Activated CD8-positive, alpha-beta memory T cell treated with anti-CD3 and anti-CD28 coated beads, Interleukin-2, amount 50 U/mL, for 1 hour (primary cell): ENCODE data around the gene ABI2.
"Not testable (repeated sequence)": the region's sequence is repeated elsewhere in the genome, so short reads cannot be mapped to it uniquely, and the experiment has no call there.

Experiments
- DNase-seq: peaks from one replicate; pipeline ENCODE4 v3.0.0-alpha.2; 2020; ENCODE audit errors: extremely low read depth

ABI2 gene

DNA sequence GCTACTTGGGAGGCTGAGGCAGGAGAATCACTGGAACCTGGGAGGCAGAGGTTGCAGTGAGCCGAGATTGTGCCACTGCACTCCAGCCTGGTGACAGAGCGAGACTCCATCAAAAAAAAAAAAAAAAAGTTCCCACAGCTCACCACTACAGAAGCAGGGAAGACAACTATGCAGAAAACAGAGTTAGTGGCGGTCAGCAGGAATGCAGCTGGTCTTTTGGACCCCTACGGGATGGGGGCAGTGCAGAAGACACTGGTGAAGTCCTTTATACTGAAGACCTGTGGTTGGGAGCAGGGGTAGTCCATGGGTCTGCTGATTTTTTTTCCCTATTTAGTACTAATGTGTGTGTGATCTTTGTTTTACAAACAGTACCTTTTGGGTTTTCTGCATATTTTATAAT lies 101.4 kb downstream of the ABI2 start:
- DNase-seq, result not testable (repeated sequence)

DNA sequence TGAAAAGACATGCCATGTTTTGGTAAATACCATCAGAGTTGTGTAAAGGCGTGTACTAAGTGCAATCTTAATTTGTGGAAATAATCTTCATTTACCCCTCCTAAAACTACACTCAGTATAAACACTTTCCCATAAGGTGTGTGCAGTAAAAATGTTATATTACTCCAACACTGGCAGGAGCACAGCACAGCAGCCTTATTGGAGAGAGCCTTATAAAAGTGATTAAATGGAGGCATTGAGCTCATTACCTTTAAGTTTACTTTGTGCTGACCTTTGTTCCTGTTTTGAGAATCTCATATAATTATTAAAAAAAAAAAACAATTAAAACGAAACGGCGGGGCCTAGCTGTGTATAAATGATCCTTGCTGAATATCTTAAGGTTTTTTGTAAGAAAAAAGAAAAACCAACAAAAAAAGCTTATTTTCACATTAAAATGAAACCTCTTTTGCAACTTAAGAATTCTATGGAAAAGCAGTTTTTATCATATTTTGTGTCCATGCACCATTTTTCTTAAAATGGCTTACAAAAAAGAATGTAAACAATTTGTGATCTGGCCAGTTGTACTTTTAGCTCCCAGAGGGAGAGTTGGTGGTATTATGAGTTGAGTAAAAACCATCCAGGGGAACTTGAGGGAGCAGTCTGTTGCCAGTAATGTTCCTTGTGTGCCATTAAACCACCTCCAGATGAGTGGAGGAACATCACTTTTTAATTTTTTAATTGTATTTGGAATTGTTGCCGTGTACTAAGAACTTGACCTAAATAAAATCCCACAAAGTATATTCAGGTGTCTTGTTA lies 103.4 kb downstream of the ABI2 start:
- no peak for DNase-seq

DNA sequence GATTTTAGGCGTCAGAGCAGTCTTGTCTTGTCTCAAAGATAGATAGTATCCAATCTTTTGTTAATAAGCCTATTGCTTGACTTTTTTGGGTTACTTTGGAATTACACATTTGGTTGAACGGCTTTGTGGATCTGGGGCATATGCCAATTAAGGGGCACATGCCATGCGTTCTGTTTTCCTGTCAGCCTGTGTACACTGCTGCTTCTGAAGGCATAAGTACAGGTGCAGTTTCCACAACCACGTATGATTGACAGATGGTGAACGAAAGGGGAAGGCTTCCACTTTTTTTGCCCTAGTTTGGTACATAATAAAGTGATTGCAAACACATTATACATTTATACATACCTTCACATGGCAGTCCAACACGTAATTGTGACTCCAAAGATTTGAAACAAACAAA lies 104.6 kb downstream of the ABI2 start:
- no peak for DNase-seq

GRCh38 chr2:203436496-203436895 lies 108.3 kb downstream of the ABI2 start:
- DNase-seq, result no peak

DNA sequence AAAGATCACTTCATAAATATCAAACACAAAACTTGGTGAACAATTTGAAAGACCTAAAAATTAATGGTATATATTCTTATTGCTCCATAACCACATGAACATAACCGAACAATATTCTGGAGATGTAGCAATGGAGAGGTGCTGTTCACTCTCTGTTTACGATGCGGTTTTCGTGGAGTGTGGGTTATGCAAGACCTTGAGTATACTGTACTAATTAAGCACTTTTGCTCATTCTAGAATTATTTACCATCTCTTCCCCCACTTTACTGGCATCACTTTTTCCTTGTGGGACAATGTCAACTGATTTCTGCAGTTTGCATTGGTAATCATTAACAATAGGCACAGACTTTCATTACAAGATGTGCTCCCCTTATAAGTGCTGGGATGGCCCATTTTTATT lies 109.3 kb downstream of the ABI2 start:
- DNase-seq, result no peak

- no peak for DNase-seq
Measured at GRCh38 chr2:203438528-203438927, 110.3 kb downstream of the ABI2 start.

GRCh38 chr2:203440671-203441070 lies 112.5 kb downstream of the ABI2 start:
- DNase-seq, result no peak

DNA sequence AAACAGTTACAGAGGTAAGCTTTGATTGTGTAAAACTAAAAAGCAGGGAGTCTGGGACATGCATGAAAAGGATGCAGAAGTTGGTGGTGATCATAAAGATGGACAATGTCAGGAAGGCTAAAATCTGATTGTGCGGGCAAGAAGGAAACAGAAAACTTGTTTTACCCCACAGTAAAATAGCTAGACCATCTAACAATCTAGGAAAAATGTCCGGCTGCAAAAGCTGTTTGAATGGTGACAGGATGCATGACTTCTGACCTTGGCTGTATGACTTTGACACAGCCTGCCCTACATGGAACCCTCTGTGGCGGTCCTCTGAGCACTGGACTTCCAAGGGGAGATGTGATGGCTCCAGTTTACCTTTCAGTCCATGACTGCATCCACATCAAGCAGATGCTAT lies 113.3 kb downstream of the ABI2 start:
- no peak for DNase-seq

GRCh38 chr2:203442463-203442862 lies 114.3 kb downstream of the ABI2 start:
- no peak for DNase-seq

- no peak for DNase-seq
Measured at GRCh38 chr2:203444738-203445137, 116.5 kb downstream of the ABI2 start.

- no peak for DNase-seq
Measured at GRCh38 chr2:203446071-203446481, 117.9 kb downstream of the ABI2 start.

DNA sequence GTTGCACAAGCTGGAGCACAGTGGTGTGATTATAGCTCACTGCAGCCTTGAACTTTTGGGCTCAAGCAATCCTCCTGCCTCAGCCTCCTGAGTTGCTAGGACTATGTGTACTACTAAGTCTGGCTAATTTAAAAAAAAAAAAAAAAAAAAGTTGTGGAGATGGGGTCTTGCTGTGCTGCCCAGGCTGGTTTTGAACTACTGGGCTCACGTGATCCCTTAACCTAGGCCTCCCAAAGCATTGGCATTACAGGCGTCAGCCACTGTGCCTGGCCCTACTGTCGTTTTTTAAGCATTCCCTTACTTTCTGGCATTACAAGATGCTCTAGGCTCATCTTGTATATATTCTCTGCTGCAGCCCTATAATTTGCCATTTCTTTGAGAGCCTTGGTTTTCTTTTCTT lies 118.6 kb downstream of the ABI2 start:
- no peak for DNase-seq

- DNase-seq, result no peak
Measured at GRCh38 chr2:203450561-203450960, 122.4 kb downstream of the ABI2 start.

DNA sequence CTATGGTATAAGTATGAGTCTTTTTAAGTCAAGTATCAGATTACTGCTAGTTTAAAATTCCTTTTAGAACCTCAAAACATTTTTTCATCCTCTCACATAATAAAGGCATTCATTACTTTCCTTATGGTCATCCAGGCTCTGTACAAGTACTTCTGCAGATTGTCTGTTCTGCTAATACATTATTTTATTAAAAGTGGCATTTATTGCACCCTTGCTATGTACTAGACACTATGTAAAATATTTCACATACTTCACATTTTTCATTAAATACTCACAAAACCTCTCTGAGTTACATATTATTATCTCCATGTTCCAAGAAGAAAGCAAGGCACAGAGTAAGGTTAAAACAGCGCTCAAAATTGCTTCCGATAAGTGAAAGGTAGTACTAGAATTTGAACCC lies 122.8 kb downstream of the ABI2 start:
- no peak for DNase-seq

DNA sequence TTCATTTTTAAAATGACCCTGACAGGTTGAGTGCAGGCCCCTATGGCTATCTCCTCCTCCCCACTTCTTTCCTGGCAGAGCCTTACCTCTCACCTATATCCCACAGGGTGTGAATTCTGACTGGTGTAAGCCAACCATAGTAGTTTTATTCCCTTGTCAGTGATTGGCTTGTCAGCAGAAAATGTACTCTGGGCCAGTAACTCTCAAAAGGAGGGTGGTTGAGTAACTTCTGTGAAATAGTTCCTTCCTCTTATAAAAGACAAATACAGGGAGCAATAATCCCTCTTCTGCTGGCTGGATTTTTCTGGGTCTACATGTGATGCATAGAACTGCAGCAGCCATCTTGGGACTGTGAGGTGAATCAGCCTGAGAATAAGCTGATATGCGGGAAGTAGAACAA lies 123.5 kb downstream of the ABI2 start:
- no peak for DNase-seq

GRCh38 chr2:203453858-203454451 lies 125.8 kb downstream of the ABI2 start:
- DNase-seq, result no peak

DNA sequence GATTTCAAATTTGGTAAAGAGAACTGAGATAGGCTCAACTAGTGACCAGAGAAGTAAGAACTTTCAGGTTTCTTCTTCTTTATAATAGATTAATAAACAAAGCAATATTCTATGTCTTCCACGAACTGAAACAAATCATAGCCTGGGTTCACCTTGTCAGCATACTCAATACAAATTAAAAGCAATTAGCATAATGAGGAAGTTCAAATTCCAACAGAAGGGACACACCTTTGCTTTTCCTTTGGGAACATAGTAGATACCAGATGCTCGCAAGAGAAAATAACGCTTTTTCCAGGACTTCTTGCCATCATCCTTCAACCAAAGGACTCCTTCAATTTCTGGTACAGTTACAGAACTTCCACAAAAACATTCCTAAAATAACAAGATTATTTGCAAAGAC lies 127.0 kb downstream of the ABI2 start:
- no peak for DNase-seq

DNA sequence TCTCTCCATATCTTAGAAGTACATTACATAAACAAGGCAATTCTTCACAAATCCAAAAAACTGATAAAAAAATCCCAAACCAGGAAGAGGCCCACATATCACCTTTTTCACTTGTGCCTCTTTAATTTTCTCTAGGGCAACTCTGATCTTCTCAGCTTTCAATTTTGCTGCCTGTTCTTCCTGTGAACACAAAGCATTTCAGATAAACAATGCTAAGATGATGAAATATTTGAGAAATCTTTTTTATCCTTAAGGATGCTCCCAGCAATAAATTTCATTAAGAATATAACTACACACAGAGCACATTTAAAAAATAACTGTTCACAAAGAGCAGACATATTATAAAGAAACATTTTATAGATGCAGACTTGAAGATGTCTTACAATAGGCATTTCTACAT lies 133.6 kb downstream of the ABI2 start:
- DNase-seq, result no peak

DNA sequence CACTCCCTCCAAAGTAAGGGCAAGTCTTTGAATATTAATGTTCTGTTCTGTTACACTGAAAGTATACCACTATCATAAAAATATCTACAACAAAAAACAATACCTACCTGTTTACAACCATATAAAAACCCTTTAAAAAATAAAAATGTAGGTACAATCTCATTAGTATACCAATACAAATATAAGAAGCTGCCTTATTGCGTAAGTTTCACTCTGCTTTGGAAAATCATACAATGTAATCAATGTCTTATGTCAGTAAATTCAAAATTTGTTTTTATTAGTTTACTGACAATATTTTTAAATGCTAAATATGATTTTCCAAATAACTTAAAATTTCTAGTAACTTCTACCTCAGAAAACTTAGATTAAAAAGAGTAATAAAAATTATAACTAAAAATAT lies 134.1 kb downstream of the ABI2 start:
- no peak for DNase-seq

DNA sequence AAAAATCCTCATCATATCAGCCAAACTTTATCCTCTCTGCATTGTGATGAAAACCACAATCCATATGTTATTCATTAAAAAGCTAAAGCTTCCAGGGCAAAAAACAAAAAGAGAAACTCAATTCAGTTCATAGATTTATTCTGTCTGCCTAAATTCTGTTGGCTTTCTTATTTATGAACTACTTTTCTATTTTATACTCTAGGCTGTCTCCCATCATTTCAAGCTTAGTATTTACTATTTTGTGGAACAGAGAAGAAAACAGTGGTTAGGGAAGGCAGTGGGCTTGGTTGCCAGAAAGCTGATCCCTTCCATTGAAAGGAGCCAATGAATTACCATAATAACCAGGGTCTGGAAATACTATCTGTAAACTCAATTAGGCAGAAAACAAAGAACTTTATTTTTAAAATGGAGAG lies 135.1 kb downstream of the ABI2 start:
- no peak for DNase-seq

DNA sequence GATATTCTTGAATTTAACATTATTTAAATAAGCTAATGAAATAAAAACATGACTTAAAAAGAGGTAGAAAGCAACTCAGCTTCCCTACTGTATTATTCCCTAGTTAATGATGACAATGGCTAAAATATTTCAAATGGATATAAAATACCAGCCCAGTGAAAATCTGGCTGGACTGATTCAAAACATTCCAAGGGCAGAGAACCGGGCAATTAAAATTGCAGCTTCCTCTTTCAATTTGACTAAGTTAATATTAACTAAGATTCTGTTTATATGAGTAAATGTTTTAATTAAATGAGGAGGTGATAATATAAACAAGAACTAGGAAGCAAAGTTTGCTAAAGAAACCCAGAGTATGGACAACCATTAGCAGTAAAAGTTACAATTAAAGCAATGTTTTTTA lies 141.4 kb downstream of the ABI2 start:
- no peak for DNase-seq

DNA sequence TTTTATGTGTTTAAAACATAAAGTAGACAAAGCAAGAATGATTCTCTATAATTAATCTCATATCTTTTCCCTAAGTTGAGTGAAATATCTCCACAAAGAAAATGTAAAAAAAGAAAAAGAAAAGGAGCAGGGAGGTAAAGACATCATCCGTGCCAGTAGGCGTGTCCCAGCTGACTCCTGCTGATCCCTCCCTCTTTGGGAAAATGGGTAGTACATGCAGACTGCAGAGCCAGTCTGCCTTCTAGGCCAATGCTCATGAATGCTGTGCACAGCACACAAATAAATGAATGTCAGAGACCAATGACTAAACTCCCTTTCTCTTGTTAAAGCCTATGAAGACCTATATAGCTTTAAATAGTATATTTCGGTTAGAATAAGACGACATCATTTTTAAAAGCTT lies 142.2 kb downstream of the ABI2 start:
- DNase-seq, result no peak

DNA sequence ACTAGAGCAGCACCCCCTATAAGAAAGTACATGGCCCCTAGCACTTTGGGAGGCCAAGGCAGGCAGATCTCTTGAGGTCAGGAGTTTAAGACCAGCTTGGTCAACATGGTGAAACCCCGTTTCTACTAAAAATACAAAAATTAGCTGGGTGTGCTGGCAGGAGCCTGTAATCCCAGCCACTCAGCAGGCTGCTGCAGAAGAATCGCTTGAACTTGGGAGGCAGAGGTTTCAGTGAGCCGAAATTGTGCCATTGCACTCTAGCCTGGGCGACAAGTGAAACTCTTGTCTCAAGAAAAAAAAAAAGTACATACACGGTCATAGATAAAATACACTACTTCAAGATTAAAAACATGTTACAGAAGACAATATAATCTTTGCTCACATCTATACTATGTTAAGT lies 143.1 kb downstream of the ABI2 start:
- DNase-seq, result no peak

DNA sequence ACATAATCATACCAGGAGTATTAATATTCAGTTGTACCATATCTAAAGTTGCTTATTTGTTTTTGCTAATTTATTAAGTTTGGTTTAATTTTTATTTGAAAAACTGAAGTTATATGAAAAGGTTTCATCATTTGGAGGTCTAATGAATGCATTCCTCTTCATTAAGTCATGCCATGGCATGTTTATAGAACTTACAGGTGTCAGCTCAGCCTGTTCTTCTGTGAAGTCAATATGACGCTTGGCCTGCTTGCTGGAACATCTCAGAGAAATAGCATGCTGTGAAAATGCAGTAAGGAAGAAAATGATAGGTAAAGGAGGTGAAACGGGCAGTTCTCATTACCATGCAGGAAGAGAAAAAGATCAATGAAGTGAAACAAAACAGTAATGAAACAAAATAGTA lies 148.7 kb downstream of the ABI2 start:
- no peak for DNase-seq
